Esophagus (tissue), 2 donors: ENCODE data around the gene COL8A2. TPM values are rescaled to one million over a fixed set of nuclear protein-coding genes. Genes with fewer than 3 reads are reported as not detected.

Experiments
- H3K27ac ChIP-seq, 2 donors: one replicate each; pipeline ENCODE4 v1.5.1; 2013; ENCODE audit warnings: low read depth in 2 of 2, mild to moderate bottlenecking in 2 of 2, inconsistent platforms in 1 of 2, low read length in 1 of 2, moderate library complexity in 1 of 2
- H3K27me3 ChIP-seq, 2 donors: one replicate each; pipeline ENCODE4 v1.6.1; 2013; ENCODE audit warnings: low read length in 2 of 2, control low read depth in 1 of 2, mild to moderate bottlenecking in 1 of 2; ENCODE audit not compliant: insufficient read depth in 2 of 2, control insufficient read depth in 1 of 2
- H3K36me3 ChIP-seq, 2 donors: one replicate each; pipeline ENCODE4 v1.6.1; 2013; ENCODE audit warnings: low read length in 1 of 2; ENCODE audit not compliant: control insufficient read depth in 2 of 2, insufficient read depth in 2 of 2
- H3K4me1 ChIP-seq, 2 donors: one replicate each; pipeline ENCODE4 v1.6.1; 2013; ENCODE audit warnings: low read length in 1 of 2; ENCODE audit not compliant: control insufficient read depth in 2 of 2, insufficient read depth in 2 of 2
- H3K4me3 ChIP-seq, 2 donors: one replicate each; pipeline ENCODE4 v1.5.1; 2013; ENCODE audit warnings: low read length in 2 of 2, mild to moderate bottlenecking in 2 of 2, low read depth in 1 of 2, moderate library complexity in 1 of 2
- H3K9me3 ChIP-seq, 2 donors: one replicate each; pipeline ENCODE4 v1.6.1; 2013; ENCODE audit warnings: mild to moderate bottlenecking in 2 of 2, low read depth in 1 of 2, low read length in 1 of 2, moderate library complexity in 1 of 2; ENCODE audit not compliant: control insufficient read depth in 2 of 2, insufficient read depth in 1 of 2
- WGBS, 2 donors: extraction: QIAGEN DNeasy Blood & Tissue Kit; methylation state at CpG; one replicate each; pipeline ENCODE4 v1.1.7; 2013; 5-methylcytosine and 5-hydroxymethylcytosine counted together
- polyA plus RNA-seq, 2 donors: library from polyadenylated mRNA; stranded (reverse); fragments of 200-250 nt; gene quantifications; one replicate each; pipeline ENCODE4 v1.2.3, GENCODE V29; 2013
- donor health status: healthy with polysubstance abuse.
- donor health status: Bipolar disorder and iron deficiency.

COL8A2 gene
- polyA plus RNA-seq, 2 donors, result 2.0 to 2.9 TPM

DNA sequence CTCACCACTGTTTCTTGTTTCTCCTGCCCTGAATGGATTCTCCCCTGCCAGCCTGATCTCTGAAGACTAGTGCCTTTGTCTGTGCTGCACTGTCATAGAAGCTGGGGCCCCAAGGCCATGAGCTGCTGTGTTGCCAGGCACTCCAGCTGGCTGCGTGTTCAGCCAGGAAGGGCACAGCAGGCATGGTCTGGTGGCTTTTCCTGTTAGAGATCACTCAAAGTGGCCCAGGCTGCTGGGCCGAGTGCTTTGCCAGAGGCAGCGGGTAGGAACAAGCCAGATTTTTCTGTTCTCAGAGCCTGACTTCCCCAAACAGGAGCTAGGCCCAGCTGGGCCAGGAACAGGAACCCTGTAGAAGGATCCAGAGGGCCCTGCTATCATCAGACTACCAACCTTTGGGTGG is 31.1 kb downstream of the COL8A2 start:
- Histone ChIP-seq H3K27ac (no peak overlapping the region), H3K4me3 (no peak overlapping the region), H3K36me3 (peaks cover 6 to 40% of the 10 kb centered on the region in 2 donors), H3K9me3 (no peaks in the 10 kb centered on the region), H3K27me3 (no peaks in the 10 kb centered on the region), H3K4me1 (peaks cover 0 to 6% of the 10 kb centered on the region in 2 donors)
- WGBS, 2 donors, result 46 to 63% methylated on average over 3 of the region's 3 CpGs

DNA sequence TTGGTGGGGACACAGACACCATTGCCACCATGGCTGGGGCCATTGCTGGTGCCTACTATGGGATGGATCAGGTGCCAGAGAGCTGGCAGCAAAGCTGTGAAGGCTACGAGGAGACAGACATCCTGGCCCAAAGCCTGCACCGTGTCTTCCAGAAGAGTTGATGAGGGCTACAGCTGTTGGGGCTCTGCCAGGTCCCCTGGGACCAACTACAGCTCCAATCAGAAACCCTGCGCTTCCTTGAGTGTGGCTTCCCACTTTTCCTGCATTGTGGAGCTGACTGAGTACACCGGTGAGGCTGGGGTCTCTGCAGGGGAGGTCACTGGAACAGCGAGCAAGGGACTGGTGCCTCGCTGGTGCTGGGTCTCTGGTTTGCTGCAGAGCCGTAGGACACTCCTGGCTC is 31.8 kb downstream of the COL8A2 start:
- Histone ChIP-seq H3K36me3 (peaks cover 6 to 40% of the 10 kb centered on the region in 2 donors), H3K27me3 (no peaks in the 10 kb centered on the region), H3K4me1 (peaks cover 0 to 8% of the 10 kb centered on the region in 2 donors), H3K27ac (no peak overlapping the region), H3K9me3 (no peaks in the 10 kb centered on the region), H3K4me3 (no peak overlapping the region)
- 82 to 83% methylated on average over 7 of the region's 7 CpGs for WGBS, 2 donors

DNA sequence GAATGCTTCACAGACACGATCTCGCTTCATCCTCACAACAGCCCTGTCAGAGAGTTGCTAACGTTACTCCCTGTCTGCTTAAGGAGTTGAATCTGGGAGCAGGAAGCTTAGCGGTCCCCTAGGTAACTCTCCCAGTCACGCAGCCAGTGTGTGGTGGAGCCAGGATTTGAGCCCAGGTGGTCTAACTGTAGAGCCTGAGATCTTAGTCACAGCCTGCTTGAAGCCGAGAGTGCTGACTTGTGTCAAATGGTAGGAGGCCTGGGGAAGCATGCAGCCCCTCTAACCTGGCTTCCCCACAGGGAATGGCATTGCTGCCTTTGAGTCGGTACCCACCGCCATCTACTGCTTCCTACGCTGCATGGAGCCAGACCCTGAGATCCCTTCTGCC is 32.2 kb downstream of the COL8A2 start:
- Histone ChIP-seq H3K27ac (no peak overlapping the region), H3K9me3 (no peaks in the 10 kb centered on the region), H3K27me3 (no peaks in the 10 kb centered on the region), H3K36me3 (peaks cover 6 to 40% of the 10 kb centered on the region in 2 donors), H3K4me3 (no peak overlapping the region), H3K4me1 (peaks cover 0 to 12% of the 10 kb centered on the region in 2 donors)
- 93 to 94% methylated on average over 9 of the region's 9 CpGs for WGBS, 2 donors

DNA sequence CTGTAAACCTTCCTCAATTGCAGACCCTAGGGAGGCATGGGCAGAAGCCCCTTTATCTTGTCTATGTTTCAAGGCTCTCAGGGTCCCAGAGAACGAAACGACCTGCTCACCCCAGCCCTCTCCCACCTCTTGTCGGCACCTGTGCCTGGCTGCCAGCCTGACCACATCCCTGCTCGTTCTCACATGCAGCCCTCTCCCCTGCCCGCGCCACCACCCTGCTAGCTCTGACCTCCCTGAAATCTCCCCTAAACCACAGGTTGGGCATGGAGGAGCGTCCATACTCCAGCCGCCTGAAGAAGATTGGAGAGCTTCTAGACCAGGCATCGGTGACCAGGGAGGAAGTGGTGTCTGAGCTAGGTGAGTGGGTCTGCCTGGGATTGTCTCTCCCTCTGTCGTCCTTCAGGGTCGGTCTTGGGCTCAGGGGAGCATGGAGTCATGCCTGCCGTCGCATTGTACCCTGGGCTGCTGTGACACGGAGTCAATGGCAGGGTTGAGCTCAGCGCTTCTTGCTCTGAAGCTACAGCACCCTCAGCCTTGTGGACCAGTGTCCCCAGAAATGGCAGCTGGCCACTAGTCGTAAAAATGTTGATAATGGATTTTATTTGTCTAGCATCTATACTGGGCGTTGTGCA is 32.7 kb downstream of the COL8A2 start:
- Histone ChIP-seq H3K36me3 (peaks cover 6 to 40% of the 10 kb centered on the region in 2 donors), H3K27me3 (no peaks in the 10 kb centered on the region), H3K9me3 (no peaks in the 10 kb centered on the region), H3K4me3 (no peak overlapping the region), H3K4me1 (peaks cover 0 to 13% of the 10 kb centered on the region in 2 donors), H3K27ac (no peak overlapping the region)
- WGBS, 2 donors, result 91 to 93% methylated on average over 17 of the region's 17 CpGs

DNA sequence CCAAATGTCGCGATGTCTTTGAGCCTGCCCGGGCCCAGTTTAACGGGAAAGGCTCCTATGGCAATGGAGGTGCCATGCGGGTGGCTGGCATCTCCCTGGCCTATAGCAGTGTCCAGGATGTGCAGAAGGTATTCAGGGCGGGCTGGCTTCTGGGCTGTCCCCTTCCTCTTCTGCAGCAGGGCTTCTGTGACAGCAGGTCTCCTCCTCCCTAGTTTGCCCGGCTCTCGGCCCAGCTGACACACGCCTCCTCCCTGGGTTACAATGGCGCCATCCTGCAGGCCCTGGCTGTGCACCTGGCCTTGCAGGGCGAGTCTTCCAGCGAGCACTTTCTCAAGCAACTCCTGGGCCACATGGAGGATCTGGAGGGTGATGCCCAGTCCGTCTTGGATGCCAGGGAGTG is 33.3 kb downstream of the COL8A2 start:
- WGBS, 2 donors, result 91 to 93% methylated on average over 13 of the region's 13 CpGs
- peaks cover 6 to 40% of the 10 kb centered on the region in 2 donors for H3K36me3 ChIP-seq
- H3K9me3 ChIP-seq, result no peaks in the 10 kb centered on the region
- peaks cover 0 to 13% of the 10 kb centered on the region in 2 donors for H3K4me1 ChIP-seq
- H3K27ac ChIP-seq, result no peak overlapping the region
- H3K4me3 ChIP-seq, result no peak overlapping the region
- no peaks in the 10 kb centered on the region for H3K27me3 ChIP-seq

GRCh38 chr1:36091141-36091540 is 33.9 kb downstream of the COL8A2 start:
- H3K4me1 ChIP-seq, result peaks cover 0 to 13% of the 10 kb centered on the region in 2 donors
- no peaks in the 10 kb centered on the region for H3K27me3 ChIP-seq
- no peak overlapping the region for H3K4me3 ChIP-seq
- H3K27ac ChIP-seq, result no peak overlapping the region
- 91 to 92% methylated on average over 4 of the region's 4 CpGs for WGBS, 2 donors
- peaks cover 6 to 40% of the 10 kb centered on the region in 2 donors for H3K36me3 ChIP-seq
- no peaks in the 10 kb centered on the region for H3K9me3 ChIP-seq

DNA sequence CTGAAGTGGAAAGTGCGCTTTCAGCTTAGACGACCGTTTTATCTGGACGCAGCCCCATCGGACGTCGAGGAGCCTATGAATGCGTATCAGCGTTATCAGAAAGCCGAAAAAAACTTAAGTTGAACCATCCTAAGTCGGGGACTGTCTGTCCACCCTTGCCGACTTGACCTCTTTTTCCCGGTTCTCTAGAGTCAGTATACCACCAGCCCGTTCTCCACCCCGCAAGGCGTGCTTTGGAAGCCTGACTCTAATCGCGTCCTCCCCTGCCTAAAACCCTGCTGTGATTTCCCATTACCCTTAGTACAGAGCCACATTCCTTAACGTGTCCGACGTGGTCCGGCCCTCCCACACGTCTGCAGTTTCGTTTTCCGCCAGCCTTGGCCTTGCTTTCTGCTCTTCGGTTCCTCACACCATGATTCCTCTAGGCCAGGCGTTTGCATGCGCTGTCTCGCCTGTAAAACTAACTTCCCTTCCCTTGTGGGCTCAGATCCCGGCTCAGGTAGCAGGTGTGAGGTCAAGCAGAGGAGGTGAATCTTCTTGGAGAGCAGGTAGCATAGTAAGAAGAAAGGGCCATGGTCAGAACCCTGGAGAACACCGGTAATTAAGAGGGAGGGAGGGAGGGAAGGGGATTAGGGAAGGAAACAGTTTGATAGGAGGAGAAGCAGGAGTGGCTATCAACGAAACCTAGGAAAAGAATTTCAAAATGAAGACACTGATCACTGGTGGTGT is 35.5 kb downstream of the COL8A2 start:
- Histone ChIP-seq H3K4me3 (peak overlapping the region; percentile 63 to 95), H3K27me3 (no peaks in the 10 kb centered on the region), H3K9me3 (no peaks in the 10 kb centered on the region), H3K4me1 (peaks cover 0 to 13% of the 10 kb centered on the region in 2 donors), H3K27ac (peak overlapping the region; percentile 89 to 90), H3K36me3 (peaks cover 6 to 33% of the 10 kb centered on the region in 2 donors)
- WGBS, 2 donors, result 4 to 6% methylated on average over 32 of the region's 32 CpGs

DNA sequence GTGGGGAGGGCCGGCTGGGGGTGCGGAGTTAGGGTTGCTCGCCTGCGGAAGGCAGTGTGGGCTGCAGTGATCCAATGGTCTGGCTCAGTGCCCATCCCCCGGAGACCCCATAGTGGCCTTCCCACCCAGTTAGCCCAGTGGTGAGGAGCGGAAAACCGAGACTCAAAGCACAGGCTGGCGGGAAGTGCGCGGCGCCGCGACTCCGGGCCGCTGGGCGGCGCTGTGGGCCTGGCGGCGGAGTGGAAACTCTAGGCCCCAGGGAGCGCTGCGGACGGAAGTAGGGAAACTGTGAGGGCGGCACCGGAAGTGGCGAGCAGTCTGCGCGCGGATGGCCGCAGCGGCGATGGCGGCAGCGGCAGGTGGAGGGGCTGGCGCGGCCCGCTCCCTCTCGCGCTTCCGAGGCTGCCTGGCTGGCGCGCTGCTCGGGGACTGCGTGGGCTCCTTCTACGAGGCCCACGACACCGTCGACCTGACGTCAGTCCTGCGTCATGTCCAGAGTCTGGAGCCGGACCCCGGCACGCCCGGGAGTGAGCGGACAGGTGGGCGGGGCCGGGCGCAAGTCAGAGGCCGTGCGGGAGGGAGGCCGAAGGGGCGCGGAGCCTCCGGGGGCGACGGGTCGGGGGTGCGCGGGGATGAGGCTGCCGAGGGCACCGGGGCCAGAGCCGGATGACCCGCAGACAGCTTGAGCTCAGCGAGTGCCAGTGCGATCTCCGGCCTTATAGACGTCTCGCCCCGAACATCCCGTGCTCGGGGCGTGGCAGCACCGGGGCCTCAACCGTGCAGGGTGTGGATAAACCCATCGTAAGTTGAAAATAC is 36.2 kb downstream of the COL8A2 start, which contains the start of gene ADPRS:
TSS of gene ADPRS (plus strand) at position 316 of the 816 bp plus-strand sequence. CDS start at position 329, 13 bp downstream.
- WGBS, 2 donors, result 0 to 1% methylated on average over 64 to 84 of the region's 84 CpGs
- Histone ChIP-seq H3K4me3 (peak within 1 kb of the TSS; percentile 63 to 95), H3K27me3 (no peaks in the 10 kb centered on the region), H3K4me1 (peaks cover 0 to 13% of the 10 kb centered on the region in 2 donors), H3K27ac (peak within 1 kb of the TSS; percentile 89 to 90), H3K9me3 (no peaks in the 10 kb centered on the region), H3K36me3 (peaks cover 6 to 26% of the 10 kb centered on the region in 2 donors)

DNA sequence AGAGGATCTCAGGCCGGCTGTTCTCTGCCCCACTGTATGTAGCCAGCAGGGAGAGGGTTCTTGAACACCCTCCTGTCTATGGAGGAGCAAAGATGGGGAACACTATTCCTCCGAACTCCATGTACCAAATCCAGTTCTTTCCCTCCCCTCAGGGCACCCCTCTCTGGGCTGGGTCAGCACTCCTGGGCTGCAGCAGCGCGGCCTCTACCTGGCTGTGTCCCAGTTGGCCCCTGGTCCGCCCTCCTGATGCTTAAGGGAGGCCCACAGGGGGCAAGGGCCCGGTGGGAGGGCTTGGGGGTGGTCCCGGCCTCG is 36.8 kb downstream of the COL8A2 start:
- Histone ChIP-seq H3K4me3 (peak overlapping the region; percentile 63 to 95), H3K4me1 (peaks cover 0 to 13% of the 10 kb centered on the region in 2 donors), H3K27ac (peak overlapping the region in 1 of 2 donors; percentile 16), H3K9me3 (no peaks in the 10 kb centered on the region), H3K27me3 (no peaks in the 10 kb centered on the region), H3K36me3 (peaks cover 5 to 20% of the 10 kb centered on the region in 2 donors)
- 21 to 30% methylated on average over 6 to 8 of the region's 8 CpGs for WGBS, 2 donors
